WTC11 (cell line): ENCODE results near the gene KRT36. TPM values are rescaled to one million over a fixed set of nuclear protein-coding genes. Genes with fewer than 3 reads are reported as not detected.

ENCODE experiments used
- ATAC-seq: fragments of 200-7000 bp; cut with Tn5 transposase; 2 replicates; pipeline ENCODE4 v1.10.0; 2021; ENCODE audit warnings: mild to moderate bottlenecking, moderate library complexity
- CTCF ChIA-PET: fragments of 300-600 bp; sonication (Branson Sonifier 250); formaldehyde crosslinking; loops from one replicate; lab custom pipeline; 2021; ENCODE audit warnings: antibody characterized with exemption; lab: Charles Lee
- POLR2A ChIA-PET: fragments of 350-600 bp; sonication (Branson Sonifier 250); formaldehyde crosslinking; loops from one replicate; lab custom pipeline; 2021; ENCODE audit warnings: antibody characterized with exemption; lab: Charles Lee
- DNase-seq: peaks from one replicate; pipeline ENCODE4 v3.0.0; 2021; ENCODE audit warnings: low spot score
- H3K27ac Mint-ChIP-seq: 2 replicates; pipeline ENCODE4 v1.8.0; 2021; ENCODE audit warnings: mixed read lengths
- H3K27me3 Mint-ChIP-seq: 2 replicates; pipeline ENCODE4 v1.8.0; 2021; ENCODE audit warnings: low read depth, mild to moderate bottlenecking, moderate library complexity, mixed read lengths
- H3K36me3 Mint-ChIP-seq: 2 replicates; pipeline ENCODE4 v1.8.0; 2021; ENCODE audit warnings: mixed read lengths
- H3K4me1 Mint-ChIP-seq: 2 replicates; pipeline ENCODE4 v1.8.0; 2022; ENCODE audit warnings: mixed read lengths
- H3K4me3 Mint-ChIP-seq: 2 replicates; pipeline ENCODE4 v1.8.0; 2021; ENCODE audit warnings: mild to moderate bottlenecking, moderate library complexity, mixed read lengths
- H3K9me3 Mint-ChIP-seq: 2 replicates; pipeline ENCODE4 v1.8.0; 2021; ENCODE audit warnings: mixed read lengths
- AFF4 ChIP-seq: sonication (generic); formaldehyde crosslinking; IDR thresholded peaks from 2 replicates; pipeline ENCODE4 v1.8.1; 2023; ENCODE audit warnings: mild to moderate bottlenecking, missing genetic modification reagents, borderline replicate concordance
- ARID4B ChIP-seq: sonication (generic); formaldehyde crosslinking; IDR thresholded peaks from 2 replicates; pipeline ENCODE4 v1.8.0; 2023; ENCODE audit warnings: missing genetic modification reagents, mild to moderate bottlenecking, borderline replicate concordance
- GTF2I ChIP-seq: fragments of 250-450 bp; sonication (Bioruptor Pico); conservative IDR thresholded peaks from 2 replicates; pipeline ENCODE4 v1.4.0; 2021; ENCODE audit warnings: mild to moderate bottlenecking
- JUN ChIP-seq: sonication (generic); formaldehyde crosslinking; IDR thresholded peaks from 2 replicates; pipeline ENCODE4 v1.8.0; 2023; ENCODE audit warnings: mild to moderate bottlenecking, missing genetic modification reagents
- NR1H2 ChIP-seq: sonication (generic); formaldehyde crosslinking; IDR thresholded peaks from 2 replicates; pipeline ENCODE4 v1.9.0; 2021; ENCODE audit warnings: mild to moderate bottlenecking, moderate library complexity, missing genetic modification reagents
- SP1 ChIP-seq: sonication (generic); formaldehyde crosslinking; conservative IDR thresholded peaks from 2 replicates; pipeline ENCODE4 v1.8.1; 2022; ENCODE audit warnings: missing genetic modification reagents
- TEAD4 ChIP-seq: sonication (generic); formaldehyde crosslinking; IDR thresholded peaks from 2 replicates; pipeline ENCODE4 v1.8.0; 2022; ENCODE audit warnings: mild to moderate bottlenecking, missing genetic modification reagents
- TP53 ChIP-seq: sonication (generic); formaldehyde crosslinking; IDR thresholded peaks from 2 replicates; pipeline ENCODE4 v1.8.1; 2023; ENCODE audit warnings: mild to moderate bottlenecking, missing genetic modification reagents
- ZMAT4 ChIP-seq: fragments of 250-450 bp; sonication (Bioruptor Pico); IDR thresholded peaks from 2 replicates; pipeline ENCODE4 v1.9.0; 2021; ENCODE audit warnings: mild to moderate bottlenecking
- ZNF138 ChIP-seq: sonication (generic); formaldehyde crosslinking; conservative IDR thresholded peaks from 2 replicates; pipeline ENCODE4 v1.8.1; 2022; ENCODE audit warnings: mild to moderate bottlenecking, moderate library complexity, missing genetic modification reagents
- ZNF317 ChIP-seq: sonication (generic); formaldehyde crosslinking; IDR thresholded peaks from 2 replicates; pipeline ENCODE4 v1.8.1; 2023; ENCODE audit warnings: low read depth, mild to moderate bottlenecking, moderate library complexity, missing genetic modification reagents, borderline replicate concordance
- ZNF423 ChIP-seq: fragments of 250-450 bp; sonication (Bioruptor Pico); IDR thresholded peaks from 2 replicates; pipeline ENCODE4 v2.1.2; 2022; ENCODE audit warnings: mild to moderate bottlenecking, moderate library complexity
- ZNF425 ChIP-seq: fragments of 250-450 bp; sonication (Bioruptor Pico); conservative IDR thresholded peaks from 2 replicates; pipeline ENCODE4 v1.9.0; 2021; ENCODE audit warnings: mild to moderate bottlenecking
- ZSCAN18 ChIP-seq: fragments of 250-450 bp; sonication (Bioruptor Pico); IDR thresholded peaks from 2 replicates; pipeline ENCODE4 v2.1.2; 2022; ENCODE audit warnings: mild to moderate bottlenecking, moderate library complexity
- total RNA-seq: library from RNA; stranded (reverse); gene quantifications from 3 replicates; pipeline ENCODE4 v1.2.3, GENCODE V29; 2021
- TF ChIP-seq, protein P1 (sequence below): sonication (generic); formaldehyde crosslinking; IDR thresholded peaks from 2 replicates; pipeline ENCODE4 v1.8.1; 2022; ENCODE audit warnings: low read depth, missing genetic modification reagents, borderline replicate concordance
- TF ChIP-seq, protein P2 (sequence below): sonication (generic); formaldehyde crosslinking; IDR thresholded peaks from 2 replicates; pipeline ENCODE4 v1.8.0; 2023; ENCODE audit warnings: missing genetic modification reagents

KRT36 gene
- total RNA-seq, 1 experiment from 2014 or later = not detected

- TF ChIP-seq AFF4 (CRISPR knock-in tag) (no peak), TEAD4 (CRISPR knock-in tag) (no peak), GTF2I (no peak)
- TF ChIP-seq, protein P1, sequence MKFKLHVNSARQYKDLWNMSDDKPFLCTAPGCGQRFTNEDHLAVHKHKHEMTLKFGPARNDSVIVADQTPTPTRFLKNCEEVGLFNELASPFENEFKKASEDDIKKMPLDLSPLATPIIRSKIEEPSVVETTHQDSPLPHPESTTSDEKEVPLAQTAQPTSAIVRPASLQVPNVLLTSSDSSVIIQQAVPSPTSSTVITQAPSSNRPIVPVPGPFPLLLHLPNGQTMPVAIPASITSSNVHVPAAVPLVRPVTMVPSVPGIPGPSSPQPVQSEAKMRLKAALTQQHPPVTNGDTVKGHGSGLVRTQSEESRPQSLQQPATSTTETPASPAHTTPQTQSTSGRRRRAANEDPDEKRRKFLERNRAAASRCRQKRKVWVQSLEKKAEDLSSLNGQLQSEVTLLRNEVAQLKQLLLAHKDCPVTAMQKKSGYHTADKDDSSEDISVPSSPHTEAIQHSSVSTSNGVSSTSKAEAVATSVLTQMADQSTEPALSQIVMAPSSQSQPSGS (CRISPR knock-in tag) = no peak
Measured at GRCh38 chr17:41503202-41503601, 13.5 kb upstream of the KRT36 start (continued).

- Mint-ChIP-seq H3K27me3 (peaks cover 2% of the 10 kb centered on the region; the same call in 1 of the 2 replicates), H3K4me1 (peaks cover 37% of the 10 kb centered on the region), H3K4me3 (no peak overlapping the region), H3K27ac (peak overlapping the region; percentile 39; the same call in 1 of the 2 replicates), H3K36me3 (no peaks in the 10 kb centered on the region), H3K9me3 (no peaks in the 10 kb centered on the region)
- DNase-seq = no peak
- ATAC-seq = peak; percentile 12
- ChIA-PET CTCF (interaction anchor here (1.1 to 3.2 kb wide), 7 partner anchors 13 to 196 kb away, joined by 3 to 35 read pairs (median 6); no protein-coding TSS in a partner anchor), POLR2A (interaction anchor here (1.4 kb wide), 1 partner anchor 151 kb away, joined by 3 read pairs; no protein-coding TSS in a partner anchor)
- TF ChIP-seq ARID4B (CRISPR knock-in tag) = no peak
- no peak for TF ChIP-seq NR1H2 (CRISPR knock-in tag)
- TF ChIP-seq ZNF423 (CRISPR knock-in tag) = 0 out of 2 replicates have a peak, but pooled peaks have one; percentile 37
Measured at GRCh38 chr17:41500131-41500911, 10.6 kb upstream of the KRT36 start.

GRCh38 chr17:41499714-41500113 is 10.0 kb upstream of the KRT36 start:
- Mint-ChIP-seq H3K27ac (no peak overlapping the region), H3K4me1 (peaks cover 37% of the 10 kb centered on the region), H3K36me3 (no peaks in the 10 kb centered on the region), H3K9me3 (no peaks in the 10 kb centered on the region), H3K4me3 (no peak overlapping the region), H3K27me3 (peaks cover 2% of the 10 kb centered on the region; the same call in 1 of the 2 replicates)
- ChIA-PET POLR2A (no interaction called here), CTCF (interaction anchor here (0.9 to 3.2 kb wide), 6 partner anchors 13 to 196 kb away, joined by 3 to 35 read pairs (median 4); no protein-coding TSS in a partner anchor)
- DNase-seq (no peak), ATAC-seq (no peak)
- TF ChIP-seq ZSCAN18 (CRISPR knock-in tag) = no peak
- TF ChIP-seq ZNF423 (CRISPR knock-in tag) = no peak
- TF ChIP-seq ZNF317 (CRISPR knock-in tag) = no peak
- TF ChIP-seq TEAD4 (CRISPR knock-in tag) = no peak
- TF ChIP-seq, protein P2, sequence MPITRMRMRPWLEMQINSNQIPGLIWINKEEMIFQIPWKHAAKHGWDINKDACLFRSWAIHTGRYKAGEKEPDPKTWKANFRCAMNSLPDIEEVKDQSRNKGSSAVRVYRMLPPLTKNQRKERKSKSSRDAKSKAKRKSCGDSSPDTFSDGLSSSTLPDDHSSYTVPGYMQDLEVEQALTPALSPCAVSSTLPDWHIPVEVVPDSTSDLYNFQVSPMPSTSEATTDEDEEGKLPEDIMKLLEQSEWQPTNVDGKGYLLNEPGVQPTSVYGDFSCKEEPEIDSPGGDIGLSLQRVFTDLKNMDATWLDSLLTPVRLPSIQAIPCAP (CRISPR knock-in tag) = no peak
- no peak for TF ChIP-seq ZMAT4 (CRISPR knock-in tag)
- no peak for TF ChIP-seq JUN (CRISPR knock-in tag)
- TF ChIP-seq TP53 (CRISPR knock-in tag) = no peak
- no peak for TF ChIP-seq ZNF138 (CRISPR knock-in tag)
- no peak for TF ChIP-seq SP1 (CRISPR knock-in tag)
- TF ChIP-seq ZNF425 (CRISPR knock-in tag) = no peak
